ENCODE measurements around the gene ZNF565.
A peak's percentile ranks its signal among the peaks of the same experiment; 100 is the strongest.
"Not testable (repeated sequence)": the region's sequence is repeated elsewhere in the genome, so short reads cannot be mapped to it uniquely, and the experiment has no call there.

ZNF565 gene

GRCh38 chr19:36150586-36150985 lies 63.9 kb downstream of the ZNF565 start:
- DNase-seq (ENCODE audit: low read depth) = no peak

GRCh38 chr19:36149673-36150406 lies 64.6 kb downstream of the ZNF565 start:
- DNase-seq (ENCODE audit: low read depth) = no peak

GRCh38 chr19:36144624-36145023 lies 69.8 kb downstream of the ZNF565 start:
- DNase-seq (ENCODE audit: low read depth) = no peak

- no peak for DNase-seq (ENCODE audit: low read depth)
Observed at GRCh38 chr19:36142496-36142895, 72.0 kb downstream of the ZNF565 start.

- no peak for DNase-seq (ENCODE audit: low read depth)
Observed at GRCh38 chr19:36142046-36142445, 72.4 kb downstream of the ZNF565 start.

- DNase-seq (ENCODE audit: low read depth) = peak; percentile 82
Observed at GRCh38 chr19:36141039-36141927, 73.2 kb downstream of the ZNF565 start.

- peak; percentile 13 for DNase-seq (ENCODE audit: low read depth)
Observed at GRCh38 chr19:36140304-36141038, 74.0 kb downstream of the ZNF565 start.

GRCh38 chr19:36139473-36140303 lies 74.8 kb downstream of the ZNF565 start, which contains the start of gene CAPNS1:
TSS of gene CAPNS1 (plus strand) at chr19:36140066. CDS start at chr19:36141012, 946 bp downstream.
- peak; percentile 81 for DNase-seq (ENCODE audit: low read depth)

GRCh38 chr19:36139120-36139472 lies 75.4 kb downstream of the ZNF565 start:
- DNase-seq (ENCODE audit: low read depth) = no peak

GRCh38 chr19:36136964-36137686 lies 77.3 kb downstream of the ZNF565 start:
- DNase-seq (ENCODE audit: low read depth) = no peak

GRCh38 chr19:36134867-36135266 lies 79.6 kb downstream of the ZNF565 start:
- DNase-seq (ENCODE audit: low read depth) = not testable (repeated sequence)
